HepG2 (cell line): ENCODE results near the gene GPM6B.

Experiments used
- DNMT1 ChIP-seq: sonication (generic); formaldehyde crosslinking; IDR thresholded peaks from 2 replicates; pipeline ENCODE4 v1.5.1; 2020; ENCODE audit warnings: mild to moderate bottlenecking, missing genetic modification reagents
- HIVEP1 ChIP-seq: sonication (generic); formaldehyde crosslinking; IDR thresholded peaks from 2 replicates; pipeline ENCODE4 v1.4.0; 2020; ENCODE audit warnings: mild to moderate bottlenecking, missing genetic modification reagents
- KLF6 ChIP-seq: IDR thresholded peaks from 2 replicates; pipeline ENCODE4 v1.8.0; 2016; ENCODE audit warnings: missing biosample characterization, missing genetic modification reagents
- PHF8 ChIP-seq: sonication (generic); formaldehyde crosslinking; IDR thresholded peaks from 2 replicates; pipeline ENCODE4 v1.5.0; 2020; ENCODE audit warnings: missing genetic modification reagents
- SP4 ChIP-seq: sonication (generic); formaldehyde crosslinking; IDR thresholded peaks from 2 replicates; pipeline ENCODE4 v1.8.1; 2023; ENCODE audit warnings: mild to moderate bottlenecking, missing genetic modification reagents
- TAF1 ChIP-seq: sonication (generic); formaldehyde crosslinking; IDR thresholded peaks from 2 replicates; pipeline ENCODE4 v1.4.0; 2020; ENCODE audit warnings: missing genetic modification reagents
- TAF15 ChIP-seq: fragments of 200-400 bp; formaldehyde crosslinking; IDR thresholded peaks from one replicate; pipeline ENCODE4 v1.6.1; 2018; ENCODE audit warnings: mild to moderate bottlenecking, low read depth, low read length; ENCODE audit not compliant: poor library complexity, severe bottlenecking
- ZNF296 ChIP-seq: sonication (generic); formaldehyde crosslinking; conservative IDR thresholded peaks from 2 replicates; pipeline ENCODE4 v1.5.0; 2020; ENCODE audit warnings: mild to moderate bottlenecking, missing genetic modification reagents
- ZNF510 ChIP-seq: sonication (generic); formaldehyde crosslinking; IDR thresholded peaks from 2 replicates; pipeline ENCODE4 v1.4.0; 2020; ENCODE audit warnings: low read depth, mild to moderate bottlenecking, missing genetic modification reagents
- TF ChIP-seq, protein P1 (sequence below): IDR thresholded peaks from 2 replicates; pipeline ENCODE4 v1.6.1; 2018; ENCODE audit warnings: missing genetic modification reagents
- TF ChIP-seq, protein P2 (sequence below): sonication (generic); formaldehyde crosslinking; IDR thresholded peaks from 2 replicates; pipeline ENCODE4 v1.5.0; 2020; ENCODE audit warnings: missing genetic modification reagents
- TF ChIP-seq, protein P3 (sequence below): sonication (generic); formaldehyde crosslinking; conservative IDR thresholded peaks from 2 replicates; pipeline ENCODE4 v1.4.0; 2020; ENCODE audit warnings: missing genetic modification reagents

DNA sequence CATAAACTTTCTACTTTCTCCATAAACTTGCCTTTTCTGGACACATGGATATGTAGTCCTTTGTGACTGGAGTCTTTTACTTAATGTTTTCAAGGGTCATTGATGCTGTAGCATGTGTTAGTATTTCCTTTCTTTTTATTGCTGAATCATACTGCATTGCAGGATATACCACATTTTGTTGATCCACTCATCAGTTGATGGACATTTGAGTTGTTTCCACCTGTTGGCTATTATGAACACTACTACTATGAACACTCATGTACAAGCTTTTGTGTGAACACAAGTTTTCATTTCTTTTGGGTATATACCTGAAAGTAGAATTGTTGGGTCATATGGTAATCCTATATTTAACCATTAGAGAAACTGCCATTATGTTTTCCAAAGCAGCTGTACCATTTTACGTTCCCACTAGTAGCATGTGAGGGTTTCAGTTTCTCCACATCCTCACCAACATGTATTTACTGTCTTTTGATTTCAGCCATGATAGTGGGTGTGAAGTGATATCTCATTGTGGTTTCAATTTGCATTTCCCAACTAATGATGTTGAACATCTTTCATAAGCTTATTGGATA is 26.3 kb upstream of the GPM6B start:
- TF ChIP-seq, protein P1, sequence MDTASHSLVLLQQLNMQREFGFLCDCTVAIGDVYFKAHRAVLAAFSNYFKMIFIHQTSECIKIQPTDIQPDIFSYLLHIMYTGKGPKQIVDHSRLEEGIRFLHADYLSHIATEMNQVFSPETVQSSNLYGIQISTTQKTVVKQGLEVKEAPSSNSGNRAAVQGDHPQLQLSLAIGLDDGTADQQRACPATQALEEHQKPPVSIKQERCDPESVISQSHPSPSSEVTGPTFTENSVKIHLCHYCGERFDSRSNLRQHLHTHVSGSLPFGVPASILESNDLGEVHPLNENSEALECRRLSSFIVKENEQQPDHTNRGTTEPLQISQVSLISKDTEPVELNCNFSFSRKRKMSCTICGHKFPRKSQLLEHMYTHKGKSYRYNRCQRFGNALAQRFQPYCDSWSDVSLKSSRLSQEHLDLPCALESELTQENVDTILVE (CRISPR knock-in tag) = no peak
- TF ChIP-seq DNMT1 (no peak), SP4 (CRISPR knock-in tag) (no peak), ZNF510 (CRISPR knock-in tag) (no peak), TAF1 (CRISPR knock-in tag) (no peak), TAF15 (no peak), HIVEP1 (CRISPR knock-in tag) (no peak), PHF8 (CRISPR knock-in tag) (no peak), KLF6 (no peak), ZNF296 (no peak)
- TF ChIP-seq, protein P2, sequence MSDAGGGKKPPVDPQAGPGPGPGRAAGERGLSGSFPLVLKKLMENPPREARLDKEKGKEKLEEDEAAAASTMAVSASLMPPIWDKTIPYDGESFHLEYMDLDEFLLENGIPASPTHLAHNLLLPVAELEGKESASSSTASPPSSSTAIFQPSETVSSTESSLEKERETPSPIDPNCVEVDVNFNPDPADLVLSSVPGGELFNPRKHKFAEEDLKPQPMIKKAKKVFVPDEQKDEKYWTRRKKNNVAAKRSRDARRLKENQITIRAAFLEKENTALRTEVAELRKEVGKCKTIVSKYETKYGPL (CRISPR knock-in tag) = no peak
- TF ChIP-seq, protein P3, sequence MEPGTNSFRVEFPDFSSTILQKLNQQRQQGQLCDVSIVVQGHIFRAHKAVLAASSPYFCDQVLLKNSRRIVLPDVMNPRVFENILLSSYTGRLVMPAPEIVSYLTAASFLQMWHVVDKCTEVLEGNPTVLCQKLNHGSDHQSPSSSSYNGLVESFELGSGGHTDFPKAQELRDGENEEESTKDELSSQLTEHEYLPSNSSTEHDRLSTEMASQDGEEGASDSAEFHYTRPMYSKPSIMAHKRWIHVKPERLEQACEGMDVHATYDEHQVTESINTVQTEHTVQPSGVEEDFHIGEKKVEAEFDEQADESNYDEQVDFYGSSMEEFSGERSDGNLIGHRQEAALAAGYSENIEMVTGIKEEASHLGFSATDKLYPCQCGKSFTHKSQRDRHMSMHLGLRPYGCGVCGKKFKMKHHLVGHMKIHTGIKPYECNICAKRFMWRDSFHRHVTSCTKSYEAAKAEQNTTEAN (CRISPR knock-in tag) = no peak
